Superior temporal gyrus (tissue), 1 donor: ENCODE measurements around the gene KCNT1.

Source experiments
- DNase-seq: peaks from one replicate; pipeline ENCODE4 v3.0.0-alpha.2; 2016; ENCODE audit errors: extremely low spot score

Gene KCNT1

DNA sequence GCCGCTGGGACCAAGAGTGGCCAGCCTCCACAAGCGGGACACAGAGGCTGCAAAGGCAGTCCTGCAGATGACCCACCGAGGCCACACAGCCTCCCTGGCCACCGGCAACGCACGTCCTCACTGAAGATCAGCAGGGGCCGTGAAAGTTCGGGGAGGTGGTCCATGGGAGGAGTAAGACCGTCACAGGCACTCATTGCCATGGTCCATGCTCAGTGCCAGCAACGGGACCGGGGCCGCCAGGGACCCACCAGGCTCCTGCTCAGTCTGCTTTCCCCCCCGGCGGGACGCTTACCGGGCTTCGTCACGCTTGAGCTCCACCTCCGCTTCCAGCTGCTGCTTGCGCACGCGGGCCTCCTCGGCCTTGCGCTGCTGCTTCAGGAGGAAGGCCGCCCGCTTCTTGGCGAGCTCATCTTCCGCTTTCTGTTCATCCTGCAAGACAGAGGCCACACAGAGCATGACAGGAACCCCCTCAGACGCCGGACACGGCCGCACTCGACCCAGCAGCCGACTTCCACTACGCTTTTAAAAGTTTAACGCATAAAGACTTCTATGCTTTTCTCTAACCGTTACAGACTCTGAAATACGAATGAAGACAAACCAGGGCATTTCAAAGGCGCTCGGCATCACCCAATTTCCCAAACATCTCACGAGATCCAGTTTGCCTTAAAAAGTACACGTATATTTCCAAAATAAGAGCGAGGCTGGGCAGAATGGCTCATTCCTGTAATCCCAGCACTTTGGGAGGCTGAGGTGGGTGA, 116.9 kb downstream of the KCNT1 start:
- DNase-seq, result no peak

- DNase-seq, result no peak
Measured at GRCh38 chr9:135819905-135820304, 117.9 kb downstream of the KCNT1 start.

GRCh38 chr9:135820661-135821060, 118.7 kb downstream of the KCNT1 start:
- DNase-seq, result no peak

- DNase-seq, result no peak
Measured at GRCh38 chr9:135821116-135821515, 119.1 kb downstream of the KCNT1 start.

GRCh38 chr9:135821733-135822373, 119.9 kb downstream of the KCNT1 start:
- DNase-seq, result no peak

GRCh38 chr9:135822374-135822755, 120.4 kb downstream of the KCNT1 start:
- DNase-seq, result no peak

DNA sequence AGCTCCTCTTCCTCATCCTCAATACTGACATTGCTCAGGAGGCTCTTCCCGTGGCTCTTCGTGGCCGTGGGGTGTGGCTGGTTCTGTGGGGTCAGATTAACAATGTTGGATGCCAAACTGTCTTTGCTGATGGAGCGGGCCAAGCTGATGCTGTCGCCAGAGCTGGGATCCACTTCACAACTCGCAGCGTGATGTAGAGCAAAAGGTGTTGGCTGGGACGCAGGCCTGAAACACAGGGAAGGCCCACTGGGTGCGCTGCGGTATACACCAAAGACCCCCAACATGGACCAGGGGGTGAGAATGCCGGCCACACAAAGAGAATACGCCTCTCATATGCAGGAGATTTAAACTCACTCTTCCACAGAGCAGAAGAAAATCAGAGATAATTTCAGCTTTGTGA, 121.1 kb downstream of the KCNT1 start:
- DNase-seq, result no peak

DNA sequence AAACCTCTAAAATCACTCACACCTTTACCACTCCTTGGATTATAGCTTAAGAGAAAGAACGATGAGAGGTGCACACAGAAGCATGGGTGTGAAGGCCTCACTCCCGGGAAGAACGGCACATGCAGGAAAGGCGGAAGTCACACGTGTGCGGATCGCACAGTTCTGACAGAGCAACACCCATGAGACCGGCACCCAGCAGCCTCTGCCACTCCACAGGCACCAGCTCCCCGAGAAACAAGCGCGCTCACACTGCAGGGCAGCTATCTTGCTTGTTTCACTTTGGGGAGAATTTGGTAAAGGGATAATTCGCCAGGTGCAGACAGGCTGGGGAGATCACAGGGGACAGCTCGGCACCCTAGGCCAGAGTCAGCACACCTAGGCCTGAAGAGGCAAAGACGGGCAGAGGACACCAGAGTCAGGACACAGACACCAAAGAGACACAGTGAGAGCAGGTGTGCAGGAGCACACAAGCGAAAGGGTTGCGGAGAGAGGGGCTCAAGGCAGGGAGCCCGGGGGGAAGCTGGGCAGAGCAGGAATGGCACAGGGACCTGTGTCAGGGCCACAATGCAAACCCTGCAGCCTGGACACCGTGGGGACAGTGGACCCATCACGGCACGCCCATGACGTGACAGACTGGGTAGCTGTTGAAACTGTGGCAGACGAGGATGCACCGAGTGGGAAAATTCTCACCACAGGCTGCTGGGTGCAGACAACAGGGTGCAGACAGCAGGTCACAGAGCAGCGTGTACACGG, 123.6 kb downstream of the KCNT1 start:
- peak; percentile 15 for DNase-seq

GRCh38 chr9:135826188-135826545, 124.2 kb downstream of the KCNT1 start:
- no peak for DNase-seq

DNA sequence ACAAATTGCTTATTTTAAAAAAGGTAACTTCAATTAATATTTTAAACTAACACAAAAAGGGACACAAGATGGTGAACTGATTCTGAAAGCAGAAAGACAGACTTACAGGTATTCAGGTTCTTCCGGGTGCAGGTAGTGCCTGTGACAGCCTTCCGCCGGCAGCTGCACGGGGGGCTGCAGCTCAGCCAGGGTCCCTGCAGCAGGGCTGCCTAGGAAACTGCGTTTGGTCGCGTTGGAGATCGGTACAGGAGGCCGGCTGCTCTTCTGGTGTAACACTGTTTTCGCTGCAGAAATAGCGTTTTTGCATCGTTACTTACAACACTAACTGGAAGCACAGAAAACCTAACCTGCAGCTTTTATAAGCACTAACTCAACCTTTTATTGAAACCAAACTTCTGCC, 125.3 kb downstream of the KCNT1 start:
- peak; percentile 2 for DNase-seq

GRCh38 chr9:135827866-135828580, 126.0 kb downstream of the KCNT1 start:
- DNase-seq, result no peak

GRCh38 chr9:135828656-135829055, 126.7 kb downstream of the KCNT1 start:
- DNase-seq, result no peak

GRCh38 chr9:135830496-135830895, 128.5 kb downstream of the KCNT1 start:
- peak; percentile 4 for DNase-seq

GRCh38 chr9:135833864-135834263, 131.9 kb downstream of the KCNT1 start:
- peak; percentile 2 for DNase-seq

DNA sequence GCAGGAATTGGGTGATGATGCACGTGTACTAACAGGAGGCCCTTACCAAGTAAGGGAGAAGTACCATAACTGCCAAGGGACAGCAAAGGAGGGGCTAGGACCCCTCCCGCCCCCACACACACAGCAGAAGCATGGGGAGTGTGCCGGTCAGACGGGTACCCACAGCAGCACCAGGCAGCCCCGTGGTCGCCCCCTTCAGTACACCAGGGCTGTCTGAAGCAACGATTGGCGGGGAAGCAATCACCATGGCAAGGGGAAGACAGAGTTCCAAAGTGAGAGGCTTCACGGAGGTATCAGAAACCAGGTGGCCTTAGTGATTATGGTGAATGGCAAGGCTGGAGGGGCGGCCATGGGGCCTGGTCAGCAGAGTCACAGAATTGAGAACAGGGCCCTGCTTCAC, 133.1 kb downstream of the KCNT1 start:
- DNase-seq, result no peak

GRCh38 chr9:135839516-135839915, 137.5 kb downstream of the KCNT1 start:
- DNase-seq, result no peak

DNA sequence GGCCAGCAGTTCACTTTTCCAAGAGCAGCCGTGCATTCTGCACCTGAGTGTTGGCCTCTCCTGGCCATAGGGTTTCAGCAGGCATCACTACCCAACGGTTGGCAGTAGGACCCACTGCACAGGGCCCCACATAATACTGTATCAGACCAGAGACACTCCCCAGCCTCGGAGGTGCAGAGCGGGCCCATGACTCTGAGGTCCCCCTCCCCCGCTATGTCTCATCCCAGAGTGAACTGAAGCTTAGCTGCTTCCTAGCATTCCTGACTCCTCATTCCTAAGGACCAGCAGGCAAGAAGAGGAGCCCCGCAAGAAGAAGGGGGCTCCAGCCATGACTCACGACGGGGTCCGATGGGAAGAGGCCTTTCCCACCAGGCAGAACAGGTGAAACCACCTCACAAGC, 138.1 kb downstream of the KCNT1 start:
- DNase-seq, result no peak

- DNase-seq, result no peak
Measured at GRCh38 chr9:135840539-135840938, 138.6 kb downstream of the KCNT1 start.
